ENCODE results near the gene JADE1.

JADE1 gene

GRCh38 chr4:128809477-128810330 is at the start of gene JADE1:
TSS of gene JADE1 (plus strand) at chr4:128809700. CDS start at chr4:128831759, 22,059 bp downstream.
- DNase-seq (peak; percentile 90), ATAC-seq (peak; percentile 75)

DNA sequence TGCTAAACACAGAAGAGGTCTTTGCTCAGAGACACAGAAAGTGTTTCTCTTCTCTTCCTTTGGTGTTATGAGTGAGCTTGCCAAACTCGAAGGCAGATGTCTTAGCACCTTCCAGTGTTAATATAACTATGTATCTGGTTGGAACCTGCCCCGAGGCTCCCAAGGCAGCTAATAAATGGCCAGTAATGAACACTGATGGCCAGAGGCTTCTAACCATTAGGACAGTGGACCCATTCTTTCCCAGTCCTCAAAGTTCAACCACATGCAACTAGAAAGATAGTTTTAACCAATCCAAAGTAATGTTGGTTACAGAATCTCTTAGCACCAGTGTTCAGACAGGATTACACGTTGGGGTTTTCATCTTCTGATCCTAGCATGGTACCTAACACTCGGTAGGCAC is 42.7 kb upstream of the JADE1 start:
- DNase-seq = no peak
- ATAC-seq = no peak

- DNase-seq (no peak), ATAC-seq (no peak)
Observed at GRCh38 chr4:128768373-128768996, 41.0 kb upstream of the JADE1 start.

GRCh38 chr4:128769011-128769410 is 40.5 kb upstream of the JADE1 start:
- DNase-seq = no peak
- ATAC-seq = no peak

GRCh38 chr4:128770807-128771206 is 38.7 kb upstream of the JADE1 start:
- ATAC-seq = no peak
- no peak for DNase-seq

DNA sequence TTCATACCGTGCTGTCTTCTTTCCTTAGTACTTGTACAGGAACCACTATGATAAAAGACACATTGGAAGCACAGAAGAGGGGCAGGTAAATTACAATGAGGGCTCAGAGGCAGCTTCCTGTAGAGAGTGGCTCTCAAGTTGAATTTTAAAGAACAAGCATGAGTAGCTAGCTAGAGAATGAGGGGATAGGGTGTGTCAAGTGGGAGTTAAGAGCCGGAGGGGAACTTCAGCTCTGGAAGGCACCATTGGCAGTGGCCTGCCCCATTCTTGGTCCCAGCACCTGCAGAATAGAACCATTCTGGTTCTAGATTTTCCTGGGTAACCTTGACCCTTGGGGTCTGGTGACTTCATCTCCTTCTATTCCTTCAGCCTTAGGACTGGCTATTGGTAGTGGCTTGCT is 34.0 kb upstream of the JADE1 start:
- DNase-seq (no peak), ATAC-seq (no peak)

GRCh38 chr4:128775916-128776315 is 33.6 kb upstream of the JADE1 start:
- no peak for ATAC-seq
- no peak for DNase-seq

DNA sequence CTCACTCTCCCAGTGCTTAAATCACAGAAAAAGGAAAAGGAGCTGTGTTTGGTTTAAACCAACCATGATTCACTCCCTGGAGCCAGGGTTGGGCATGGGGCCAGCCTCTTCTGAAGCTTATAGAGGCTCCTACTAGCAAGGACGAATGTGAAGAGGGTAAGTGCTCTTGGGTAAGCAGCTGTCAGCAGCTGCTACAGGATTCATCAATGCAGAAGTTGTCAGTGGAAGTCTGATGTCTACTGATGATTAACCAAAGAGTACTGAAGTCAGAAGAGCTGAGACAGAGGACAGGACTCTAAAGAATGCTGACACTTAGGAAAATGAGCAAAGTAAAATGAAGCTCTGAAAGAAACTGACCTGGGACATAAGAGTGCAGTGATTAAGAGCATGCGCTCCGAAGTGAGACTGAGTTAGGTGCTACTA is 32.7 kb upstream of the JADE1 start:
- ATAC-seq (no peak), DNase-seq (no peak)

GRCh38 chr4:128780688-128781087 is 28.8 kb upstream of the JADE1 start:
- no peak for ATAC-seq
- no peak for DNase-seq

DNA sequence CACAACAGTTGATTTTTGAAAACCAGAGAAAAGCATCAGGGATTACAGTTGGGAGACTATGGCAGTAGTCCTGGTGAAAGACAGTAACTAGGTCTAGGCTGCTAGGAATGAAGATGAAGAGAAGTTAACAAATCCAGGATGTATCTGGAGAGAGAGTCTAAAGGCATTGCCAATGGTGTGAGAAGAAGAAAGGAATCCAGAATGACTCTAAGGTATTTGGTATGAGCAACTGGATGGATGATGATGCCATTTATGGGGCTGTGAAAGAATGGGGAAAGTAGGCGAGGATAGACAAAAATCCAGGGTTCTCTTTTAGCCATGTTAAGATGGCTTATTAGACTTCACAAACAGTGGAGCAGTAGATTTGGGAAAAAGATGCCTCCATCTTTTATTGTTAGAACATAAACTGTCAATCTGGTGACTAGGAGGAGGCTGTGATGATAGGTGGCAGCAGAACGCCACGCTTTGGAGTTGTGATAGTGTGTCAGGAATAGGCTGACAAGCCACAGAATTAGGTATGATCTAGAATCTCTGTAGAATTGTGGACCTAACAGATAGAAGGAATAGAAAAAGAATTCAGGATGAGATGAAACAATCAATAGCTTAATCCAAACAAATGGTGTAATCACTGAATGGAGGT is 27.3 kb upstream of the JADE1 start:
- DNase-seq (peak; percentile 32), ATAC-seq (peak; percentile 43)

DNA sequence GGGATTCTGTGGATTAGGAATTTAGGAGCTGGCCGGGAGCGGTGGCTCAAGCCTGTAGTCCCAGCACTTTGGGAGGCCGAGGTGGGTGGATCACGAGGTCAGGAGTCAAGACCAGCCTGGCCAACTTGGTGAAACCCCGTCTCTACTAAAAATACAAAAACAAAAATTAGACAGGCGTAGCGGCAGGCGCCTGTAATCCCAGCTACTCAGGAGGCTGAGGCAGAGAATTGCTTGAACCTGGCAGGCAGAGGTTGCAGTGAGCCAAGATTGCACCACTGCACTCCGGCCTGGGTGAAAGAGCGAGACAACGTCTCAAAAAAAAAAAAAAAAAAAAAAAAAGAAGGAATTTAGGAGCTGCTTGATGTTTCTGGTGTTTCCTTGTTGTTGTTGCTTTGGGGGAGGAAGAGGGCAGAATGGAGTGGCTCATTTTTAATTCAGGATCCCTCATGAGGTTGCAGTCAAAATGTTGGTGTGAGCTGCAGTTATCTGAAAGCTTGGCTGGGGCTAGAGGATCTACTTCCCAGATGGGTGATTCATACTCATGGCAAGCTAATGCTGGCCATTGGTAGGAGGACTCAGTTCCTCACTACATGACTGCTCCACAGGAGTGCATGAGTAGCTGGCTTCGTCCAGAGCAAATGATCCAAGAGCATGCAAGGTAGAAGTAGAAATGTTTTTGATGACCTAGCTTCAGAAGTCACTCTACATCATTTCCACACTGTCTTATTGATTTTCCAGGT is 26.5 kb upstream of the JADE1 start:
- DNase-seq (no peak), ATAC-seq (no peak)

DNA sequence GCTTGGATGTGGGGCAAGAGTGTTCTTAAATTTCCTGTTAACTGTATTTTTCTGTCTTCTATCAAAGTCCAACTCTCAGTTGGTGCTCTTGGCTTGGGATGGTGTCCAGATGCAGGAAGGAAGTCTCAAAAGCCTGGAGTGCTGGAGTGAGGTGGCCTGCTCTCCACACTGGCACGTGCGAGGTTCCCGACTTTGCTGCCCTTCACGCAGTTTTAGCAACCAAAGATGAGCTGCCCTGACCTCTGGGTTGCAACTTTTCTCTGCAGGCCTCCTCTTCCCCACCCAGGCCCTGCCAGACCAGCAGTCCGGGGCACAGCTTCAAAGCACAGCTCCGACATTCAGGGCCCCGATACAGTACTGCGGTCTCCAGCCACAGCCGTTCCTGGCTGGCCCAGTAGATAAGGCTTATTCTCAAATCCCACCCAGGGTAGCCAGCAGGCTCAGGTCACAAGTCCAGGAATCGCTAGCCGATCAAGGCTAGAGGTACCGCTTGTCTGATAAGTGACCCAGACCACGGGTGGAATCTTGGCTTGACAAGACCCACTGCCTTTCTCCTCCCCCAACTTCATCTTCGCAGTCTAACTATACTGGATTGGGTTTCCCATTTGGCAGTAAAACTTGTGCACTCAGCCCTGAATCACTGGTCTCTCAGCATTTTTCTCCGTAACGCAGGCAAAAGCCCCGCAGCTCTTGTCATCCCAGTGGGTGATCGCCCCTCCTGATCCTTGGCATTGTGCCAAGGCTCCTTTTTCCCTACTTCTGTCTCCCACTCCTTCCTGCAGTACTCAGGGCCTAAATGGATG is 21.8 kb upstream of the JADE1 start:
- DNase-seq (no peak), ATAC-seq (no peak)

GRCh38 chr4:128793859-128794672 is 15.4 kb upstream of the JADE1 start:
- no peak for ATAC-seq

DNA sequence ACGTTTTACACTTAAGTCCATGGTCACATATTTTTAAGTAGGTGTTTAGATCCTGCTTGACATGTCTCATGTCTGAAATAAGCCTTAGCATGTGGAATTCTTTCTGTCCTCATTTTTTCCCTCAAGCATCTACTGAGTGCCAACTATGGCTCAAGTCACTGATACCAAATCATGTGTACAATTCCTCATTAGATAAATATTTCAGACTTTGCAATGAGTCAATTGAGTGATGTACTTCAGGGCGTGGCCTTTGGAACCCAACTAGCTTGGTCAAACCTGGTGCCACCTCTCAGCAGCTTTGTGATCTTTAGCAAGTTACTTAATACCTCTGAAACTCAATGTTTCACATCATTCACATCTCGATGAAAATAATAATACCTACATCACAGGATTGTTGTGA is 12.6 kb upstream of the JADE1 start:
- no peak for DNase-seq
- no peak for ATAC-seq

More at GRCh38 chr4:128793859-128794672, 15.4 kb upstream of the JADE1 start:
- no peak for DNase-seq

- ATAC-seq (no peak), DNase-seq (no peak)
Observed at GRCh38 chr4:128800284-128800683, 9.2 kb upstream of the JADE1 start.

- no peak for DNase-seq
Observed at GRCh38 chr4:128800701-128801284, 8.7 kb upstream of the JADE1 start.

DNA sequence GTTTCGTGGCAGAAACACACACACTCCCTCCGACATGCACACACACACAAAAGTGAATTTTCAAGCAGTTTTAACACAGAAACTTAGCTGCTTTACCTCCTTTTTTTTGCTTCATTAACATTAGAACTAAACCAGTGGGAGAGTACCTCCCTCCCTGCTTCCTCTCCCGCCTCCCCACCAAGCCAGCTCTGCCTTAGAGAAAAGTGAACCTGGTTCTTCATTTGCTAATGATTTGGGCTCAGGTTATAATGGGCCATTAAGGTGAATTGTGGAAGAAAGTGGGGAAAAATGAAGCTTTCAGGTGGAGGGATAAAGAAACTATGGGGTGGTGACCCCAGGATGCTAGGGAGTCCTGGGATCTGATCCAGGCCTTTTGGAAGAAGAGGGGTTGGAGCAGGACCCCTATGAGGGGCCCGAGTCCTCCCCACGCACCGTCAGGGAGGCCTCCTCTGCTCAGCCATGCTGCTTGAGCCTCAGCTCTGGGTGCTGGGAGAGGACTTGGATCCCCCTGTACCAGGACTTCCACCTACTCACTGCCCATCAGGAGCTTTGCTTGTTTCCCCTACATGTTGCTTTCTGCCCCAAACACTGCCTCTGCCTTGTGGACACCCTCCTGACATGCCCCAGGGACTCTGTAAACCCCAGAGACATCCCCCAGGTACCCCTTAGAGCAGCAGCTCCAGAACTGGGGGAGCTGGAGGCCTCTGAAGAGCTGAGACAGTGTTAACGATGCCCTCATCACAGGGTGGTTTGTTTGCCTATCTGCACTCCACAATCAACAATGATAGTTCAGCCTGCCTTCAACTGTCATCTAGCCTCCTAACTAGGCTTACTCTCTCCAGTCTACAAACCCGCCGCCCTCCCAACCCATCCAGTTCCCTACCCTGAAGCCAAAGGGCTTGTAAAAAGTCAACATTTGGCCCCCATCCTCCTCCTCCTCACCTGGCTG is 6.5 kb upstream of the JADE1 start:
- no peak for ATAC-seq
- no peak for DNase-seq

More at GRCh38 chr4:128800701-128801284, 8.7 kb upstream of the JADE1 start:
- no peak for ATAC-seq

DNA sequence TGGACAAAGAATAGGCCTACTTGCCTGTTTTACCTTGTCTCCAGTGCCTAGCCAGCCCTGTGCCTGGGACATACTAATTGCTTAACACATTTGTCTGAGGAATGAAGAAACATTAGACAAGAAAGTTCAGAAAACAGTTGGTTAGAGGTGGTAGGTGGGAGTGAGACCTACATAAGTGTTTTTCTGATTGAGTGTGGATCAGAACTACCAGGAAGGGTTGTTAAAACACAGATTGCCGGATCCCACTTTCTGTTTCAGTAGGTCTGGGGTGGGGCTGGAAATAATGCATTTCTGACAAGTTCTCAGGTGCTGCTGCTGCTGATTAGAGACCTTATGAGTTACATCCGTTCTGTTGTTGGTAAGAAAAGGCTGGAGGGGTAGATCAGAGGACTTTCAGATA is 5.7 kb upstream of the JADE1 start:
- DNase-seq = no peak
- peak; percentile 51 for ATAC-seq

DNA sequence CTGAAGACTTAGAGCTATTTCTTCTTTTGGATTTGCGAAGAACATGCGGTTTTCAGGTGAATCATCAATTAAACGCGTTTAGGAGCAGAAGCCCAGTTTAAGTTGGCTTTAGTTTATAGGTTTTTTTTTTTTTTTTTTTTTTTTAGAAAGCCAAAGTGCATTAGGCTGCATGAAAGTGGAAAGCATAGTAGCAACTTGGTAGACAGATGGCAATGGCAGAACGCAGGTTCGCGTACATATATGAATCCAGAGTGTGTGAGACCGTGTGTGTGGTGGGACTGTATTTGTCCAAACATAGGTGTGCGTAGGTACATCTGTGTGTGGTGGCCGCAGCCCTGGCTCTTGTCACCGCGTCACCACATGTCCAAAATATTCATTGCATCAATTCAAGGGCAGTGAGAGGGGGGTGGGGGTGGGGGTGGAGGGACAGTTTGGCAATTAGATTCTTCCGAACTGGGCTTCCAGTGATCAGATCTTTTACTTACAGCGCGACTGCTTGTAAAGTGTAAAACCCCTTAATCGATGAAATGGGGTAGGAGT is 901 bp downstream of the JADE1 start:
- ATAC-seq = no peak
- peak; percentile 27 for DNase-seq

Data from stimulated activated naive CD8-positive, alpha-beta T cell treated with anti-CD3 and anti-CD28 coated beads, Interleukin-15, Interleukin-2, amounts not matched to agents 100 U/mL and 50 U/mL, for 24 hours (primary cell).